Activated T-cell treated with anti-CD3 and anti-CD28 coated beads, Interleukin-2, amount 50 U/mL, for 48 hours (primary cell): ENCODE measurements around the gene SPATA2L.
"Not testable (repeated sequence)": the region's sequence is repeated elsewhere in the genome, so short reads cannot be mapped to it uniquely, and the experiment has no call there.

ENCODE experiments used
- DNase-seq, 2 experiments: peaks; one replicate each; pipeline ENCODE4 v3.0.0-alpha.2; 2020

The SPATA2L gene

DNA sequence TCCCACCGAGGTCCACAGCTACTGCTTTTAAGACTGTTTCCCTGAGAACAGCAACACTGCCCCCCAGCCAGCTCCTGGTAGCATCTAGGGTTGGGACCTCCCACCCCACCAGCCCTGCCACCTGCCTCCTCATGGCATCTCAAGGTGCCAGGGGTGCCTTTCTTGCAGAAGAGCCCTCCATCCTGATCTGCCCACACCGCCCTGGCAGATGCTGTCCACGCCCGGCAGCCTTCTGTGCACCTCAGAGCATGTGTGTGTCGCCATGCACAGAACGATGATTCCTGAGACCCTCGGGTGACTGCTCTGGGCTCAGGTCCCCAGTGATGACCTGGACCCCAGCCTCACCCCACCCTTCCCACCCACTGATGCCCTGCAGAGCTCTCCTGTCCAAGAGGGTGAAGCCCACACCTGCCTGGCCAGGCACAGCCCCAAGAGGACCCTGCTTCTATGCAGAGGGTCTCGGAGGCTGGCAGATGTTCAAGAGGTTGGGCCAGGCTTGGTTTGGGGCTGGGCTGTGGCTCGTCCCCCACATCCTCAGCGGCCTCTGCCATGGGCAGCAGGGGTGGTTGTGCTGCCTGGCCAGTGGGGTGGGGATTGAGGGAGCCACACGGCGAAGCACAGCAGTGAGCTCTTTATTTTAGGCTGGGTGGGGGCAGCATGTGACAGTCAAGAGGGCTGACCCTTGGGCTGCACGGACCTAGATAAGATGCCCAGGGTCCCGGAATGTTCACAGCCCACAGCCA, 5.2 kb upstream of the SPATA2L start:
- DNase-seq = no peak

DNA sequence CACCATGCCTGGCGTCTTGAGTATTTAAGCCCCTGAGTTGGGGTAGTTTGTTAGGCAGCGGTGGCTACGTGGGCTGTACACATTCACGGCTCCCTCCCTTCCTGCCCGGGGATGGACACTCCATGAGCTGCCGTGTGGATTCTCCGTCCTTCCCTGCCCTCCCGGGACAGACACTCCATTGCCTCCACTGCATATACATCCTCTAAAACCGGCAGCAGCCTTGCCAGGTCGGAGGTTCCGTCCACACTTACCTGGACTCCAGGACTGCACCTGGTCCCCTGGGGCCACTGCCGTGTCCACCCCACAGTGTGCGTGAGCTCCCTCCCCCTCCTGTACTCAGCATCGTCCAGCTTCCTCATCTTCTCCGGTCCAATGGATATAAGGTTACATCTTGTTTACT, 3.5 kb upstream of the SPATA2L start:
- no peak for DNase-seq

DNA sequence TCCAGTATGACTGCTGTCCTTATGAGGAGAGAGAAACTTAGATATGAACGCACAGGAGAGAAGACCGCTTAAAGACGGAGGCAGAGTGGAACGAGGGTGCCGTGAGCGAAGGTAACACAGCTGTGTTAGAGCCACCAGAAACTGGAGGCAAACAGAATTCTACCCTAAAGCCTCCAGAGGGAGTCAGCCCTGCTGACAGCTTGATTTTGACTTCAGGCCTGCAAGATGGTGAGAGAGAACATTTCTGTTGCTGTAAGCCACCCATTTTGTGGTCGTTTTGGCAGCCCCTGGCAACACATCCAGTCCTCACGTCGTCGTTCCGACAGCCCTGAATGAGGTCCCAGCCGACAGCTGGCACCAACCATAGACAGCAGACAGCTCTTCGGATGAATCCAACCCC, 2.8 kb upstream of the SPATA2L start:
- no peak for DNase-seq

DNA sequence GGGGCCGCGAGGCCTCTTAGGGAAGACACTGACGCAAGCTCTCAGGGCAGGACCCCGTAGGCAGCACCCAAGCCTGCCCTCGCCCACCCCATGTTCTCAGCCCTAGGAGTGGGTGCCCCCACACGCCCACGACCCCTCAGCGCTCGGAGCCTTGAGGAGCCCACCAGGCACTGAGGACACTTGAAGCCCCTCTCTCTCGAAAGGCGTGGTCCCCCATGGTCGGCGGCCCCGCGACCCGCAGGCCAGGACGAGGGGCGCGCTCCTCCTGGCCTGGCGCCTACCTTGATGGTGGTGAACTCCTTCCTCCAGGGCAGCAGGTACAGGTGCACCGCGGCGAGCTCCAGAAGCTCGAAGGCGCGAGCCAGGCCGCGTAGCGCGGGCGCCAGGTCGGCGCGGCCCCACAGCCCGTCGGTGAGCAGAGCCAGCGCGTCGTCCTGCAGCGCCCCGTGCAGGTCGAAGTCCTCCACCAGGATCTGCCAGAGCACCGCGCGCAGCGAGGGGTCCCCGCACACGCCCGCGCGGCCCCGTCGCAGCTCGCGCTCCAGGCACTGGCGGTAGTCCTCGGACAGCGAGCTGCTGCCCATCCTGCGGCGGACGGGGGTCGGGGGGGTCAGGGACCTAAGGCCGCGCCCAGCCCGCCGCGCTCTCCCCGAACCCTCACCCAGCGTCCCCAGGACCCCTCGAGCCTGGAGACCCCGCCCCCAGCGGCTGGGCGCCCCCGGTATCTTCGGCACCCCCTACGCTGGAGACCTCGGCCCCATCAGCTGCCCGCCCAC, 668 bp downstream of the SPATA2L start:
- DNase-seq = peak; percentile 58 to 69

DNA sequence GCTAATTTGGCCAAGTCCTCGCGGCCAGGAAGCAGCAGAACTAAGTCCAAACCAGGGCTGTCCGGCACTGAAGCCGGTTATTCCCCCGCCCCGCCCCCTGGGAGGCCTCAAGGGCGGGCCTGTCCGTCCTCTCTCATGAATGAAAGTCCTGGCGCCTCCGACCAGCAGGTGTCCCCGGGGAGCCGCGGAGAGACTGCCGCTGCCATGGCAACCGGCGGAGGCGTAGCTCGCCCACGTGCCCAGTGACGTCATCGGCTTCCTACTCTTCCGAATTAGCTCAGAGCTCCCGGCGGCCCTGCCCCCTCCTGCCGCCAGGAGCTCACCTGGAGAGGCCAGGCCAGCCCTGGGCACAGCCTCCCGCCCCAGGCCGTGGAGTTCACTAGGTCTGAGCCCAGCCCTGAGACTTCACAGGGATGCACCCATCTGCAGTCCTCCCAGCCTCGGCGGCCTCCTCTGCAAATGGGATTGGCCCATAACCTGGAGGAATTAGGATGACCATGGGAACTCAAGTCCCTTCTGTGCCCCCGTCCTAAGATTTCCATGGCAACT, 1.3 kb downstream of the SPATA2L start:
- peak; percentile 97 to 98 for DNase-seq

DNA sequence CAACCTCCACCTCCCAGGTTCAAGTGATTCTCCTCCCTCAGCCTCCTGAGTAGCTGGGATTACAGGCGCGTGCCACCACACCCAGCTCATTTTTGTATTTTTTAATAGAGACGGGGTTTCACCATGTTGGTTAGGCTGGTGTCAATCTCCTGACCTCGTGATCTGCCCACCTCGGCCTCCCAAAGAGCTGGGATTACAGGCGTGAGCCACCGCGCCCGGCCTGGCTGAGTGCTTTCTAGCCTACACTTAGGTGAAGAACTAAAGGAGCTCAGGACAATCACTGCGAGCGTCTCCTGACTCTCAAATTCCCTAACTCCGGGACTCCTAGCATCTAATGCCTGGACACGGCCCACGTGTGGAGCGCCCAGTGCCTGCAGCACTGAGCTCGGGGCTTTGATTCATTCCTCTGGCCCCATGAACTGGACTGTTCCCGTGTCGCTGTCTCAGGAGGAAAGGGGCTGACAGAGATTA, 1.8 kb downstream of the SPATA2L start:
- DNase-seq = not testable (repeated sequence)

DNA sequence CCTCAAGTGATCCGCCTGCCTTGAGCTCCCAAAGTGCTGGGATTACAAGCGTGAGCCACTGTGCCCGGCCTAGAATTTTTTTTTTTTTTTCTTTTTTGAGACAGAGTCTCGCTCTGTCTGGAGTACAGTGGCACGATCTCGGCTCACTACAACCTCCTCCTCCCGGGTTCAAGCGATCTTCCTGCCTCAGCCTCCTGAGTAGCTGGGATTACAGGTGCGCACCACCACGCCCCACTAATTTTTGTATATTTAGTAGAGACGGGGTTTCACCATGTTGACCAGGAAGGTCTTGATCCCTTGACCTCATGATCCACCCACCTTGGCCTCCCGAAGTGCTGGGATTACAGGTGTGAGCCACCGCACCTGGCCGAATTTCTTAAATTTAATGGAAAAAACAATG, 2.8 kb downstream of the SPATA2L start:
- not testable (repeated sequence) for DNase-seq

DNA sequence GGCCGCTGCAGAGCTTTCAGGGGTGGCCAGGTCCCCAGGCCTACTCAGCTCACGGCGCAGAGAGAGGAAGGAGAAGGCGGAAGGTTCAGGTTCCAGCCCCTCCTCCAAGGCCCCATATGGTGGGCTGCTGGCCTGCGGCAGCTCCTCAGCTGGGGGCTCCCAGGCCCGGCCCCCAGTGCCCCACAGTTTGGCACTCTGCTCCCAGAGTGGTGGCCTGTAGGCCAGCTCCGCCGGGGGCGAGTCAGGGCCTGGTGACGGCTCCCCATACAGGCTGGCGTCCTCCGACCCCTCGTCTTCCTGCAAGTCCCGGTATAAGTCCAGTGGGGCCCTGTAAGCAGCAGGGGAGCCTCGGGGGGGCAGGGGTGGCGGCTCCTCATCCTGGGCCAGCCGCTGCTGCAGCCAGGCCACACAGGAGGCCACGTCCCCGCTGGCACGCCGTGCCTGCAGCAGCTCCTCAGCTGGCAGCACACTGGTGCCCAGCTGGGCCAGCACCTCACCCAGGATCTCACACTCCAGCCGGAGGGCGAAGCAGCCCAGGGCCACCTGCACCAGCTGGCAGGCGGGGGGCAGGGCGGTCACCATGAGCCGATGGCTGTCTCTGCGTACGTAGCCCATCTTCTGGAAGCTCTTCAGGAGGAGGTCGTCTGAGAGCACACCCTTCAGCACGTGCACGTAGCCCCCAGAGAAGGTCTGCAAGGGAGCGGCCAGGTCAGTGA, 3.7 kb downstream of the SPATA2L start:
- DNase-seq = peak in 1 of 2 experiments; percentile 20

DNA sequence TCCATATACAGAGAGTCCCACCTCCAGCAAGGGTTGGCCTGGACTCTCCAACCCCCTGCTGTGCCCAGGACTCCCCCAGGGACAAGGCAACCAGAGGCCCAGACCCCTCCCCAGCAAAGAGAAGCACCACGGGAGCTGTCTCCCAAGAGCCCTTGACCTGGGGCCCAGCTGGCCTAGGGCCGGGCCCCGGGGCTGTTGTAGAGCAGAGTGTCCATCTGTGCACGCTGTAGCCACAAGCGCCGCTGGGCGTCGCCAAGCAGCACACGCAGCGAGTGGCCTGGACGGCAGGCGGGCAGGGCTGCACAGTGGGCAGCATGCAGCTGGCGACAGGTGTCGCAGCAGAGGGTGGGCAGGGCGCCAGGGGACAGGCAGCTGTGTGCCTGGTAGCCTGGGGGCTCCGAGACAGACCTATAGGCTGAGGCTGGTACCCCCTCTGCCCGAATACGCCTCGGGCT, 4.3 kb downstream of the SPATA2L start:
- peak in 1 of 2 experiments; percentile 17 for DNase-seq

DNA sequence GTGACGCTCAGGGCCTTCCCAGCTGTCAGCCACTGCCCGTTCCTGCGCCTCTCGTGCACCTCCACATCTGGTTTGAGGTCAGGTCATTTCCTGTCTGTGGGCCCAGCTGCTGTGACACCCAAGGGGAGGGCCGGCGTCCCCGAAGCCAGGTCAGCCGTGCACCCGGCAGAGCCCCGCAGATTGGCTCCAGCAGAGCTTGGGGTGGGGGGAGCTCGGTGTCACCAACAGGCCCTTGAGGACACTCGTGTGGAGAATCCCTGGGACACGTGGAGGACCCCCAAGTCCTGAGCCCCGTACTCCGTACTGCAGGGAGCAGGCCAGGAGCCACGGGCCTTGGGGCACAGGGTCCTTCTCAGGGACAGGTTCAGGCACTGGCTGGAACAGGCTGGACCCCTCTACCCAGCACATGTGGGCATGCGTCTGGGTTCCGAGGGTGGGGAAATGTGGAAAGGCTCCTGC, 4.8 kb downstream of the SPATA2L start:
- peak in 1 of 2 experiments; percentile 47 for DNase-seq

DNA sequence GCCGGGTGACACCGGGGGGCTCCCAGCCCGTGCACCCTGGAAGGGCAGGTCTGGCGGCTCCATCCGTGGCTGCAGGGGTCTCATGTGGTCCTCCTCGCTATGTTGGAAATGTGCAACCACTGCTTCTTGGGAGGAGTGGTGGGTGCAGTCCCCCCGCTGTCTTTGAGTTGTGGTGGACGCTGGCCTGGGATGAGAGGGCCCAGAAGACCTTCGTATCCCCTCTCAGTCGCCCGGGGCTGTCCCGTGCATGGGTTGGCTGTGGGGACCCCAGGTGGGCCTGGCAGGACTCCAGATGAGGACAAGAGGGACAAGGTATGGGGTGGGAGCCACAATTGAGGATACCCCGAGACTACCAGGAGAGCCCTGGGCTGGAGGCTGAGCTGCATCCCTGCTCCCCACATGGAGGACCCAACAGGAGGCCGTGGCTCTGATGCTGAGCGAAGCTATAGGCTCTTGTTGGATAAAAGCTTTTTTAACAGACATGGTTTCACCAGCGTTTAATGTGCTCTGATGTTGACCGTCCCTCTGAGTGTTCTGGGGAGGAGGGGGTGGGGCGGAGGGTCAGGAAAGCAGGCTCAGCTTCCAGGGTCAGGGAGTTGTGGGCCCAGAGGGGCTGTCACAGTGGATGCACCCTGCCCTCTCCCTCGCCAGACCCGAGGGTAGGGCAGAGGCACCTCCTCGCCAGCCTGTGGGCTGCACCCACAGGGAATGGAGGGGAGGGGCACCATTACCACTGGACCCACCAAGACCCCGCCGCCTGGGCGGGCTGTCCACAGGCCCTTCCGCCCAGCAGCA, 5.4 kb downstream of the SPATA2L start:
- no peak for DNase-seq

DNA sequence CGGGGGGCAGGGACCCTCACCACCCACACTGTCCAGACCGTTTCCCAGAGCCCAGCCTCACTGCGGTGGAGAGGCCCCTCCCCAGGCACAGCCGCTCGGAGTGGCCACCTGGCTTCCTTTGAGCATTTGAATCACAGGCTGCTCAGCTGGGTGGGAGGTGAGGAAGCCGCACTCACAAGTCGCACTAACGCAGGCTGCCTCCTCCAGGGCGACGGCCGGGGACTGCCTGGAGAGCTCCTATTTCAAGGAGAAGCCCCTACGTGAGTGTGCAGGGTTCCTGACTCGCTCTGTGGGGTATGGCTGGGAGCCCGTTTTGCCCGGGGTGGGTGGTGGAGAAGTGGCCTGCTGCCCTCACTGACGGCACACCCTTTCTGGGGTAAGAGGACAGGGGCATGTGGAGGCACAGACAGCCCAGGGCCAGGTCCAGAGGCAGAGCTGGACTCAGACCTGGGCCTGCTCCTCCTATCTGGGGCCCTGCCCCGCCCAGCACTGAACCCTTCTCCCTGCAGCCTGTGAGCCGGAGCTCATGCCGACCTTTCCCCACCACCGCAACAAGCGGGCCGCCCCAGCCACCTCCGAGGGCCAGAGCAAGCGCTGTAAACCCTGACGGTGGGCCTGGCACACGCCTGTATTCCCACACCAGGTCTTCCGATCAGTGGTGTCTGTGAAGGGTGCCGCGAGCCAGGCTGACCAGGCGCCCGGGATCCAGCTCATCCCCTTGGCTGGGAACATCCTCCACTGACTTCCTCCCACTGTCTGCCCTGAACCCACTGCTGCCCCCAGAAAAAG, 6.2 kb downstream of the SPATA2L start:
- DNase-seq = no peak

DNA sequence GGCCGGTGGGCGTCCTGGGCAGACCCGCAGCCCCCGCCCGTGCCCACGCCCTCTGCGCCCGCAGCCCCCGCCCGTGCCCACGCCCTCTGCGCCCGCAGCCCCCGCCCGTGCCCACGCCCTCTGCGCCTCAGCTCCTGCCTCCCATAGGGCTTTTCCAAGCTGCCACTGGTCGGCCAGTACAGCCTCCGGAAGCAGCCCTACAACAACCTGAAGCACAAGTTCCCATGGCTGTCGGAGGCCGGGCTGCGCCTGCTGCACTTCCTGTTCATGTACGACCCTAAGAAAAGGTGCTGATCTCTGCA, 6.8 kb downstream of the SPATA2L start:
- DNase-seq = not testable (repeated sequence)

DNA sequence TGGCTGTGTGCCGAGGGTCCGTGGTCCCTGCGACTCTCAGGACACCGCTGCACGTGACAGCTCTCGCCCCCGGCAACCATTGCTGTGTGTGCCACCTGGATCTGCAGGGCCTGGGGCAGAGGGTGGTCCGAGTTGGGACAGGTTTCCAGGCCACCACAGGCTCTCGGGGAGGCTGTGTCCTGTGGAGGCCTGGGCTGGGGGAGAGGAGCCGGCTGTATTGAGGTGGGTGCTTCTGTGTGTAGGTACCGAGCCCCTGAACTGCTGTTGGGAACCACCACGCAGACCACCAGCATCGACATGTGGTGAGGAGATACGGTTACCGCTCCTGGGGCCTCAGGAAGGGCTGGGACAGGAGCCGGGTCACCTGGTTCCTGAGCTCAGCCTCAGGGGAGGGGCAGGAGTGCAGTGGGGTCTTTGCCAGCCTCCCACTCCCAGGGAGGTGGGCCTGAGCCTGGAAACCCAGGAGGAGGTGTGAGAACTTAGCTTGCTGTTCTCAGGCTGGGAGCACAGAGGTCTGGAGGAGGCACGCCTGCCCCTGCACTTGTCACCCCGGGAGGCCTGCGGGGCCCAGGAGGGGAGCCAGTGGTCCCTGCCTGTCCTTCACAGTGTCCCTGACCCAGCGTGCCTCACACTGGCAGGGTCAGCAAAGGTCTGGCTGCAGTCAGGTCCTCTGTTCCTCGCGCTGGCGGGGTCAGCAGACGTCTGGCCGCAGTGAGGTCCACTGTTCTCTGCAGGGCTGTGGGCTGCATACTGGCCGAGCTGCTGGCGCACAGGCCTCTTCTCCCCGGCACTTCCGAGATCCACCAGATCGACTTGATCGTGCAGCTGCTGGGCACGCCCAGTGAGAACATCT, 7.3 kb downstream of the SPATA2L start:
- no peak for DNase-seq

DNA sequence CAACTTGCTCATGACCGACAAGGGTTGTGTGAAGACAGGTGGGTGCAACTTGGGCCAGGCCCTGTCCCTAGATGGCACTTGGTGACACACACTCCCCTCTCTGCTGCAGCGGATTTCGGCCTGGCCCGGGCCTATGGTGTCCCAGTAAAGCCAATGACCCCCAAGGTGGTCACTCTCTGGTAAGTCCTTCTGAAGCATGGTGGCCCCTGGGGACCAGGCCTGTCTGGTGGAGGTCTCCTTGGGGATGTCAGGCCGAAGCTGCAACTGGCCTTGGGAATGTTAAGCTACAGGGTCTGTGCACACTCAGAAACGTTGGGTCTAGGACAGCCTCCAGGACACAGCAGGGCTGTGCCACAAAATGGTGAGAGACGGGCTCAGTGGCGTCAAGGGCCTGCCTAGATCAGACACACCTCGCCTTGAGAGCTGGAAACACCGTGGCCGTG, 8.2 kb downstream of the SPATA2L start:
- DNase-seq = no peak

DNA sequence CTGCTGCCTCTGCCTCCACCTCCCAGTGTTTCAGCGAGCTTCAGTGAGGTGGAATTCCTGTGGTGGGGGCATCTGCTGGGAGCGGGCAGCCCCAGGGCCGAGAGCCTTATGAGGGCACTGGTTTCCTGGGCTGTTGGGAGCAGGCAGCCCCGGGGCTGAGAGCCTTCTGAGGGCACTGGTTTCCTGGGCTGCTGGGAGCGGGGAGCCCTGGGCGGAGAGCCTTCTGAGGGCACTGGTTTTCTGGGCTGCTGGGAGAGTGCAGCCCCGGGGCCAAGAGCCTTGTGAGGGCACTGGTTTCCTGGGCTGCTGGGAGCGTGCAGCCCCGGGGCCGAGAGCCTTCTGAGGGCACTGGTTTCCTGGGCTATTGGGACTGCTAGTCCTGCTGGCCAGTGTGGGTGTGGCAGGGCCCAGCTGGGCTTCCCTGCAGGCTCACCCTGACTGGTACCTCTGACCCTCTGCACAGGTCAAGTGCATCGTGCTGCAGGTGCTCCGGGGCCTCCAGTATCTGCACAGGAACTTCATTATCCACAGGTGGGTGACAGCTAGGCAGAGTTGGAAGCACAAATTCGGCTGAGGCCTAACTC, 9.4 kb downstream of the SPATA2L start:
- no peak for DNase-seq

DNA sequence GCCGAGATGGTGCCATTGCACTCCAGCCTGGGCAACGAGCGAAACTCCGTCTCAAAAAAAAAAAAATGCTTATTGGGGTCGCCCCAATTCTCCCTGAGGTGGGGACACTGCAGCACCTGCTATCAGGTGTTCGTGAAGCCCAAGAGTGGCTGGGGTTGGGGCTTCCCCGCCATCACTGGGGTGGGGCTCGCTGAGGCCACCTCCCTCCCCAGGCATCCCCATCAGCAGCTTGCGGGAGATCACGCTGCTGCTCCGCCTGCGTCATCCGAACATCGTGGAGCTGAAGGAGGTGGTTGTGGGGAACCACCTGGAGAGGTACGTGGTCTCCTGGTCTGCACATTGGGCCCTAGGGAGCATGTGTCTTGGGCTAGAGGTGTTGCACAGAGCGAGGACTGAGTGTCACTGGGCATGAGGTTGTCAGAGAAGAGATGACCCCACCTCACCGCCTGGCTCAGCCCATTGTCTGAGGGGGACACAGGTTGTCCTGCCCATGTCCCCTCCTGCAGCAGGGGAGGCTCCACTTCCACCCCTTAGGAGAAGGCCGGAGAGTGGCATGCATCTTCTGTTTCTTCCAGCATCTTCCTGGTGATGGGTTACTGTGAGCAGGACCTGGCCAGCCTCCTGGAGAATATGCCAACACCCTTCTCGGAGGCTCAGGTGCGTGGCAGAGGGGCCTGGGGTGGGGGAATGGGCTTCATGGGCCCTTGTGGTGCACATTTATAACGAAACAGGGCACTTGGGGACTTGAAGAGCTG, 10.1 kb downstream of the SPATA2L start:
- no peak for DNase-seq

DNA sequence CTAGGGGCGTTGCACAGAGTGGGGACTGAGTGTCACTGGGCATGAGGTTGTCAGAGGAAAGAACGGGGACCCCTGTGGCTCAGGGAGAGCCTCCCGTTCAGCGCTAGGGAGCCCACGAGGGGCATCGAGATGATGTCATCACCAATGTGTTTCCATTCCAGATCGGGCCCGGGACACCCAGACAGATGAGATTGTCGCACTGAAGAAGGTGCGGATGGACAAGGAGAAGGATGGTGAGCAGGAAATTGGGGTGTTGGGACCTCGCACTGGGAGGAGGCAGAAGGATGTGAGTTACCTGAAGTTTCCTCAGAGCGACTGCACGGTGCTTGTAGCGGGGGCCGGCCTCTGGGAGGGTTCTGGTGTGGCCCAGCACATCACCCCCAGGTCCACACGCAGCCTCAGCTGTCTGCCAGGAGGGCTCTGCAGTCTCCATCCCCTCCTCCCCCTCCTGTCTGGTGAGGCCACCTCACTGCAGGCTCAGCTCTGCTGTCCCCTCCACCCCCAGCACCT, 11.1 kb downstream of the SPATA2L start:
- DNase-seq = no peak

DNA sequence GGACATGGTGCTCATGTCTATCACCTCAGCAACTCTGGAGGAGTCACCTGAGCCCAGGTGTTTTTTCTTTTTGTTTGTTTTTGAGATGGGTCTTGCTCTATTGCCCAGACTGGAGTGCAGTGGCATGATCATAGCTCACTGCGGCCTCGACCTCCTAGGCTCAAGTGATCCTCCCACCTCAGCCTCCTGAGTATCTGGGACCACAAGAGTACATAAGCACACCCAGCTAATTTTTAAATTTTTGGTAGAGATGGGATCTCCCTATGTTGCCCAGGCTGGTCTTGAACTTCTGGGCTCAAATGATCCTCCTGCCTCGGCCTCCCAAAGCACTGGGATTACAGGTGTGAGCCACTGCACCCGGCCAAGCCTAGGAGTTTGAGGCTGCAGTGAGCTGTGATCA, 11.9 kb downstream of the SPATA2L start:
- DNase-seq = not testable (repeated sequence)
